Hepatic stellate cell (primary cell): ENCODE results near the gene PTK6.

Experiments used
- DNase-seq: peaks from one replicate; pipeline ENCODE4 v3.0.0; 2011; ENCODE audit warnings: low spot score

The PTK6 gene

GRCh38 chr20:63508072-63508768 lies 29.0 kb downstream of the PTK6 start:
- no peak for DNase-seq

- DNase-seq, result no peak
These were observed 30.0 kb downstream of the PTK6 start for GRCh38 chr20:63507083-63507743.

- DNase-seq, result no peak
These were observed 31.5 kb downstream of the PTK6 start for GRCh38 chr20:63505723-63506122.

GRCh38 chr20:63505281-63505680 lies 31.9 kb downstream of the PTK6 start:
- no peak for DNase-seq

GRCh38 chr20:63504642-63505041 lies 32.5 kb downstream of the PTK6 start:
- DNase-seq, result no peak

- DNase-seq, result no peak
These were observed 33.7 kb downstream of the PTK6 start for GRCh38 chr20:63503524-63503923.

- no peak for DNase-seq
These were observed 34.5 kb downstream of the PTK6 start for GRCh38 chr20:63502671-63503172.

- peak; percentile 49 for DNase-seq
These were observed 35.1 kb downstream of the PTK6 start for GRCh38 chr20:63501818-63502670.

- no peak for DNase-seq
These were observed 36.0 kb downstream of the PTK6 start for GRCh38 chr20:63500902-63501817.

GRCh38 chr20:63500151-63500901 lies 36.9 kb downstream of the PTK6 start:
- no peak for DNase-seq

GRCh38 chr20:63499338-63499969 lies 37.7 kb downstream of the PTK6 start:
- no peak for DNase-seq

- no peak for DNase-seq
These were observed 38.2 kb downstream of the PTK6 start, which contains the start of gene EEF1A2 for GRCh38 chr20:63498960-63499337. Gene EEF1A2 (minus strand): TSS chr20:63499083. CDS start chr20:63497763, 1,320 bp downstream.

- DNase-seq, result peak; percentile 62
These were observed 38.9 kb downstream of the PTK6 start for GRCh38 chr20:63497946-63498935.

- no peak for DNase-seq
These were observed 39.8 kb downstream of the PTK6 start for GRCh38 chr20:63497138-63497945.

- DNase-seq, result no peak
These were observed 40.5 kb downstream of the PTK6 start for GRCh38 chr20:63496596-63497120.

GRCh38 chr20:63495741-63496595 lies 41.2 kb downstream of the PTK6 start:
- peak; percentile 75 for DNase-seq

- no peak for DNase-seq
These were observed 41.9 kb downstream of the PTK6 start for GRCh38 chr20:63495167-63495720.
